NCI-H226 (cell line): Measurements from ENCODE around the gene DERL3.

Source experiments
- DNase-seq: peaks from one replicate; pipeline ENCODE4 v3.0.0-alpha.2; 2015

The DERL3 gene

GRCh38 chr22:23801238-23801821 is 37.5 kb downstream of the DERL3 start:
- DNase-seq, result no peak

GRCh38 chr22:23800297-23801237 is 38.2 kb downstream of the DERL3 start:
- no peak for DNase-seq

GRCh38 chr22:23796461-23796860 is 42.3 kb downstream of the DERL3 start:
- DNase-seq, result no peak

- DNase-seq, result no peak
These were observed 45.5 kb downstream of the DERL3 start for GRCh38 chr22:23793326-23793725.

GRCh38 chr22:23791738-23792645 is 46.8 kb downstream of the DERL3 start:
- DNase-seq, result no peak

- DNase-seq, result no peak
These were observed 47.7 kb downstream of the DERL3 start for GRCh38 chr22:23790819-23791737.

- DNase-seq, result no peak
These were observed 49.2 kb downstream of the DERL3 start for GRCh38 chr22:23789638-23790037.

- no peak for DNase-seq
These were observed 49.7 kb downstream of the DERL3 start for GRCh38 chr22:23789121-23789520.

- no peak for DNase-seq
These were observed 50.9 kb downstream of the DERL3 start for GRCh38 chr22:23787910-23788309.

- DNase-seq, result no peak
These were observed 51.3 kb downstream of the DERL3 start for GRCh38 chr22:23787600-23787896.

- peak; percentile 60 for DNase-seq
These were observed 51.8 kb downstream of the DERL3 start, which contains the start of gene SMARCB1 for GRCh38 chr22:23786752-23787599. SMARCB1 (plus strand) TSS chr22:23786966; CDS start chr22:23787170, 204 bp downstream.

- no peak for DNase-seq
These were observed 52.5 kb downstream of the DERL3 start for GRCh38 chr22:23786261-23786710.
